Ovary (tissue), 9 donors: ENCODE data around the gene TTC13. TPM values are rescaled to one million over a fixed set of nuclear protein-coding genes. Genes with fewer than 3 reads are reported as not detected.

Experiments
- DNase-seq, 5 donors: peaks; one replicate each; pipeline ENCODE4 v3.0.0-alpha.2; 2019 to 2020
- H3K27ac ChIP-seq, 2 donors: fragments of 200-600 bp; one replicate each; pipeline versions ENCODE4 v1.5.1 to v1.8.0; 2019 to 2022
- H3K27me3 ChIP-seq: fragments of 200-600 bp; one replicate; pipeline ENCODE4 v1.8.0; 2022
- H3K36me3 ChIP-seq: fragments of 200-600 bp; sonication (generic); one replicate; pipeline ENCODE4 v1.5.1; 2019
- H3K4me1 ChIP-seq: one replicate; pipeline ENCODE4 v1.8.1; 2013; ENCODE audit warnings: mild to moderate bottlenecking, moderate library complexity; ENCODE audit not compliant: insufficient read depth
- H3K4me3 ChIP-seq: fragments of 200-600 bp; sonication (generic); one replicate; pipeline ENCODE4 v1.5.1; 2017
- H3K9me3 ChIP-seq, 2 donors: fragments of 200-600 bp in 1 of 2; sonication (generic) in 1 of 2; one replicate each; pipeline versions ENCODE4 v1.5.1 to v1.8.1; 2013 to 2019; ENCODE audit warnings: mild to moderate bottlenecking in 1 of 2, moderate library complexity in 1 of 2
- CTCF ChIP-seq, 3 donors: fragments of 450-650 bp in 2 of 3; fragments of 200-600 bp in 1 of 3; IDR thresholded peaks; one replicate each; pipeline versions ENCODE4 v1.5.1 to v1.8.0; 2016 to 2022; ENCODE audit warnings: antibody characterized with exemption in 3 of 3, mild to moderate bottlenecking in 1 of 3
- EP300 ChIP-seq: sonication (generic); formaldehyde crosslinking; IDR thresholded peaks from one replicate; pipeline ENCODE4 v1.6.1; 2017; ENCODE audit warnings: antibody characterized with exemption
- POLR2A ChIP-seq: fragments of 450-650 bp; IDR thresholded peaks from one replicate; pipeline ENCODE4 v1.6.1; 2017; ENCODE audit warnings: antibody characterized with exemption, mild to moderate bottlenecking, moderate library complexity
- WGBS, 3 donors: extraction: QIAGEN DNeasy Blood & Tissue Kit in 1 of 3; methylation state at CpG; one replicate each; pipeline versions ENCODE4 v1.1.5 to v1.1.7; 2013 to 2017; 5-methylcytosine and 5-hydroxymethylcytosine counted together
- intact Hi-C, 4 donors: fragments of 100-400 bp; cut with DNase I; formaldehyde crosslinking; loops; one replicate each; pipeline versions ENCODE4 v1.11.0 to v1.15.1; 2022 to 2023
- polyA plus RNA-seq, 2 donors: library from polyadenylated mRNA; stranded (reverse); fragments of 200-250 nt in 1 of 2; fragments of 350-450 nt in 1 of 2; fragmentation: Illumina TruSeq in 1 of 2; extraction: RNeasy Lipid Tissue Mini Kit (QIAGEN cat#74804) in 1 of 2; gene quantifications; one replicate each; pipeline ENCODE4 v1.2.3, GENCODE V29; 2013 to 2014
- total RNA-seq, 7 donors: library from RNA; depleted of rRNA in 2 of 7; stranded (reverse); fragments of >200 nt in 2 of 7; fragmentation: NEBNext Ultra II Directional in 3 of 7; extraction: Animal tissue kit (Norgen Biotek cat#: 25700) in 3 of 7; gene quantifications; one replicate each; pipeline versions ENCODE4 v1.1.0 to v1.2.4, GENCODE V29; 2016 to 2023
- donor health status: DM: no; HTN: no; CAD: no; lungs with moderate emphysema.
- donor health status: DM: no; HTN: no; CAD: no.
- donor health status: Bipolar disorder and iron deficiency.
- donor health status: DM: yes; HTN: yes; CAD: no.
- donor health status: DM: no; HTN: no; CAD: no.
- donor health status: DM: yes; HTN: yes; CAD: no.

Gene TTC13
- total and polyA plus RNA-seq, 9 donors = 4.2 to 16.5 (median 10.8) TPM

GRCh38 chr1:230876660-230877059 lies 102.0 kb downstream of the TTC13 start:
- H3K4me1 ChIP-seq = peaks cover 2% of the 10 kb centered on the region
- DNase-seq = no peak
- no peaks in the 10 kb centered on the region for H3K27me3 ChIP-seq
- no peak overlapping the region for H3K4me3 ChIP-seq
- H3K9me3 ChIP-seq = no peaks in the 10 kb centered on the region
- H3K27ac ChIP-seq = no peak overlapping the region
- no peaks in the 10 kb centered on the region for H3K36me3 ChIP-seq
- WGBS, 3 donors = 92 to 95% (median 94%) methylated on average over 6 of the region's 6 CpGs
- intact Hi-C loops = no loop called here
- no peak for TF ChIP-seq POLR2A
- no peak for TF ChIP-seq EP300
- TF ChIP-seq CTCF (IDR thresholded peaks at IDR 0.05) = no peak

- WGBS, 3 donors = 89 to 96% (median 93%) methylated on average over 8 of the region's 8 CpGs
- no peaks in the 10 kb centered on the region for H3K27me3 ChIP-seq
- no peaks in the 10 kb centered on the region for H3K36me3 ChIP-seq
- TF ChIP-seq CTCF (IDR thresholded peaks at IDR 0.05) = no peak
- no peak for TF ChIP-seq POLR2A
- no peak for TF ChIP-seq EP300
- DNase-seq = no peak
- H3K4me1 ChIP-seq = peaks cover 2% of the 10 kb centered on the region
- intact Hi-C loops = no loop called here
- H3K9me3 ChIP-seq = no peaks in the 10 kb centered on the region
- H3K4me3 ChIP-seq = no peak overlapping the region
- no peak overlapping the region for H3K27ac ChIP-seq
Measured at GRCh38 chr1:230875370-230875769, 103.3 kb downstream of the TTC13 start.

GRCh38 chr1:230870916-230871315 lies 107.7 kb downstream of the TTC13 start:
- 97 to 99% (median 98%) methylated on average over 4 of the region's 4 CpGs for WGBS, 3 donors
- Histone ChIP-seq H3K4me1 (peaks cover 9% of the 10 kb centered on the region), H3K27me3 (no peaks in the 10 kb centered on the region), H3K36me3 (no peaks in the 10 kb centered on the region), H3K27ac (no peak overlapping the region), H3K4me3 (no peak overlapping the region), H3K9me3 (no peaks in the 10 kb centered on the region)
- intact Hi-C loops = no loop called here
- TF ChIP-seq EP300 (no peak), POLR2A (no peak), CTCF (IDR thresholded peaks at IDR 0.05) (no peak)
- DNase-seq = no peak

- 17 to 31% (median 20%) methylated on average over 4 of the region's 4 CpGs for WGBS, 3 donors
- Histone ChIP-seq H3K4me3 (peak overlapping the region; percentile 90), H3K27ac (peak overlapping the region in 1 of 2 donors; percentile 47), H3K4me1 (peaks cover 16% of the 10 kb centered on the region), H3K9me3 (no peaks in the 10 kb centered on the region), H3K36me3 (no peaks in the 10 kb centered on the region), H3K27me3 (no peaks in the 10 kb centered on the region)
- TF ChIP-seq CTCF (IDR thresholded peaks at IDR 0.05) (no peak), POLR2A (no peak), EP300 (no peak)
- no peak for DNase-seq
- intact Hi-C loops = loop anchor here in 1 of 4 donors (10.0 kb wide), 1 partner anchor 65 kb away; no protein-coding TSS in a partner anchor
Measured at GRCh38 chr1:230869500-230869899, 109.2 kb downstream of the TTC13 start.
